Stimulated activated CD4-positive, alpha-beta T cell treated with anti-CD3 and anti-CD28 coated beads, Interleukin-12 subunit alpha, Interleukin-12 subunit beta, amount 100 ng/mL, for 4 hours (primary cell): Measurements from ENCODE around the gene MPP1.

Experiments
- DNase-seq: peaks from one replicate; pipeline ENCODE4 v3.0.0-alpha.2; 2020

The MPP1 gene

GRCh38 chrX:154730253-154730891 lies 74.9 kb downstream of the MPP1 start:
- DNase-seq: no peak

- no peak for DNase-seq
Observed at GRCh38 chrX:154729439-154729838, 75.8 kb downstream of the MPP1 start.
